Mesenchymal stem cell (in vitro differentiated cells and primary cell): ENCODE data around the gene ERC2.

Source experiments
- DNase-seq: peaks from one replicate; pipeline ENCODE4 v3.0.0-alpha.2; 2013
- H2AFZ ChIP-seq: one replicate; pipeline ENCODE4 v1.6.1; 2013; ENCODE audit warnings: low read depth, mild to moderate bottlenecking, control low read depth, inconsistent platforms, low read length, moderate library complexity
- H2AK5ac ChIP-seq: 2 replicates; pipeline ENCODE4 v1.6.1; 2013; ENCODE audit warnings: low read length, moderate library complexity, mild to moderate bottlenecking, inconsistent platforms; ENCODE audit not compliant: severe bottlenecking
- H2BK120ac ChIP-seq: one replicate; pipeline ENCODE4 v1.6.1; 2013; ENCODE audit warnings: low read depth, mild to moderate bottlenecking, inconsistent platforms, low read length, moderate library complexity
- H2BK12ac ChIP-seq, 2 experiments: one replicate each; pipeline ENCODE4 v1.6.1; 2013; ENCODE audit warnings: inconsistent platforms in 2 of 2, low read length in 2 of 2, mild to moderate bottlenecking in 2 of 2, moderate library complexity in 2 of 2, control low read depth in 1 of 2
- H2BK15ac ChIP-seq: one replicate; pipeline ENCODE4 v1.6.1; 2013; ENCODE audit warnings: mild to moderate bottlenecking, low read depth, inconsistent platforms; ENCODE audit not compliant: poor library complexity, severe bottlenecking
- H2BK5ac ChIP-seq: 2 replicates; pipeline ENCODE4 v1.6.1; 2013; ENCODE audit warnings: low read depth, mild to moderate bottlenecking, low read length, control low read depth, inconsistent platforms; ENCODE audit not compliant: poor library complexity, severe bottlenecking
- H3K14ac ChIP-seq, 2 experiments: one replicate each; pipeline ENCODE4 v1.6.1; 2013; ENCODE audit warnings: inconsistent platforms in 2 of 2, low read length in 2 of 2, control low read depth in 1 of 2, mild to moderate bottlenecking in 1 of 2, moderate library complexity in 1 of 2
- H3K18ac ChIP-seq, 2 experiments: one replicate each; pipeline ENCODE4 v1.6.1; 2013; ENCODE audit warnings: inconsistent platforms in 2 of 2, low read length in 2 of 2, control low read depth in 1 of 2, low read depth in 1 of 2, mild to moderate bottlenecking in 1 of 2
- H3K23ac ChIP-seq, 2 experiments: one replicate each; pipeline ENCODE4 v1.6.1; 2013; ENCODE audit warnings: inconsistent platforms in 2 of 2, low read length in 2 of 2, mild to moderate bottlenecking in 2 of 2, moderate library complexity in 2 of 2, control low read depth in 1 of 2
- H3K27ac ChIP-seq: 2 replicates; pipeline ENCODE4 v1.5.1; 2013; ENCODE audit warnings: mild to moderate bottlenecking, moderate library complexity, low read length, control low read depth, inconsistent platforms; ENCODE audit not compliant: poor library complexity, severe bottlenecking
- H3K27me3 ChIP-seq, 2 experiments: 2 replicates each; pipeline versions ENCODE4 v1.6.1 to v1.7.0; 2013; ENCODE audit warnings: low read length in 2 of 2, mild to moderate bottlenecking in 2 of 2, moderate library complexity in 2 of 2, control low read depth in 1 of 2, inconsistent platforms in 1 of 2; ENCODE audit not compliant: control insufficient read depth in 1 of 2, insufficient read depth in 1 of 2
- H3K36me3 ChIP-seq, 2 experiments: 2 replicates each; pipeline versions ENCODE4 v1.6.1 to v1.7.0; 2013; ENCODE audit warnings: low read length in 2 of 2, control low read depth in 1 of 2, inconsistent platforms in 1 of 2, low read depth in 1 of 2, mild to moderate bottlenecking in 1 of 2; ENCODE audit not compliant: insufficient read depth in 2 of 2, control insufficient read depth in 1 of 2
- H3K4ac ChIP-seq, 2 experiments: one replicate each; pipeline ENCODE4 v1.6.1; 2013; ENCODE audit warnings: inconsistent platforms in 2 of 2, low read length in 2 of 2, mild to moderate bottlenecking in 2 of 2, moderate library complexity in 2 of 2, control low read depth in 1 of 2, low read depth in 1 of 2
- H3K4me1 ChIP-seq: 2 replicates; pipeline ENCODE4 v1.6.1; 2013; ENCODE audit warnings: low read depth, low read length, control low read depth; ENCODE audit not compliant: control insufficient read depth, insufficient read depth
- H3K4me2 ChIP-seq: 2 replicates; pipeline ENCODE4 v1.6.1; 2013; ENCODE audit warnings: low read length, mild to moderate bottlenecking, inconsistent platforms; ENCODE audit not compliant: poor library complexity, severe bottlenecking
- H3K4me3 ChIP-seq, 2 experiments: 2 replicates each; pipeline versions ENCODE4 v1.5.1 to v1.7.0; 2013; ENCODE audit warnings: low read length in 2 of 2, mild to moderate bottlenecking in 2 of 2, control low read depth in 1 of 2, low read depth in 1 of 2; ENCODE audit not compliant: insufficient read depth in 1 of 2
- H3K79me1 ChIP-seq: replicated peaks from 2 replicates; pipeline ENCODE4 v1.6.1; 2013; ENCODE audit warnings: mild to moderate bottlenecking, control low read depth, low read length, inconsistent platforms; ENCODE audit not compliant: poor library complexity, severe bottlenecking
- H3K9ac ChIP-seq: 2 replicates; pipeline ENCODE4 v1.7.0; 2013; ENCODE audit warnings: mild to moderate bottlenecking, low read length, moderate library complexity
- H3K9me3 ChIP-seq: 2 replicates; pipeline ENCODE4 v1.7.0; 2013; ENCODE audit warnings: mild to moderate bottlenecking, low read length; ENCODE audit not compliant: control insufficient read depth
- H4K8ac ChIP-seq: one replicate; pipeline ENCODE4 v1.6.1; 2013; ENCODE audit warnings: inconsistent platforms, mild to moderate bottlenecking, low read length, moderate library complexity
- H4K91ac ChIP-seq: one replicate; pipeline ENCODE4 v1.6.1; 2013; ENCODE audit warnings: mild to moderate bottlenecking, low read length, inconsistent platforms
- WGBS: methylation state at CpG from one replicate; pipeline ENCODE4 v1.1.7; 2013; ENCODE audit warnings: mixed read lengths; 5-methylcytosine and 5-hydroxymethylcytosine counted together

Gene ERC2

DNA sequence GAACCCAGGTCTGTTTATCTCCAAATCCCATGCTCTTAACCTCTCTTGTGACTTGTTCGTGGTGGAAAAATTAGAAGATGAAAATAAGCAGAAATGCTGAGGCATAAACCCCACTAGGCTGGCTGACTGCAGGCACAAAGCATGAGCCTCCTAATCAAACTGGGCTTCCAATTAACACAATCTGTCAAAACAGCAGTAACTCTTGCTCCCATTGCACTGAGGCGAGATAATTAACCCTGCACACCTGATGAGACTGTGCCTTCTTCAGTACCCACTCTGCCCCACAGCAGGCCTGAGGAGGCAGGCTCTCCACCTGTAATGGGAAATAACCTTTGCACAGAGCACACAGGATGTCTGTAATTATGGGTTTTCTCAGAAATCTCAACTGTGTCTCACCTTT, 696.8 kb downstream of the ERC2 start:
- H3K4me3 ChIP-seq: no peak overlapping the region
- no peak overlapping the region for H3K4me2 ChIP-seq
- no peak overlapping the region for H3K27ac ChIP-seq
- no peak overlapping the region for H2AK5ac ChIP-seq
- no peaks in the 10 kb centered on the region for H3K4me1 ChIP-seq
- no peak overlapping the region for H3K9ac ChIP-seq
- H3K14ac ChIP-seq: no peak overlapping the region
- H4K8ac ChIP-seq: peak overlapping the region; percentile 23
- no peak overlapping the region for H2BK12ac ChIP-seq
- H3K27me3 ChIP-seq: no peaks in the 10 kb centered on the region
- H2BK5ac ChIP-seq: no peak overlapping the region
- no peak for DNase-seq
- H3K36me3 ChIP-seq: no peaks in the 10 kb centered on the region
- H3K79me1 ChIP-seq: no peaks in the 10 kb centered on the region
- H3K4ac ChIP-seq: no peak overlapping the region
- H3K9me3 ChIP-seq: no peaks in the 10 kb centered on the region
- no peak overlapping the region for H2BK15ac ChIP-seq
- peak overlapping the region; percentile 39 for H4K91ac ChIP-seq
- H2AFZ ChIP-seq: no peak overlapping the region
- WGBS: 100% methylated on average over 2 of the region's 2 CpGs
- no peak overlapping the region for H3K23ac ChIP-seq
- no peak overlapping the region for H3K18ac ChIP-seq
- H2BK120ac ChIP-seq: no peak overlapping the region

DNA sequence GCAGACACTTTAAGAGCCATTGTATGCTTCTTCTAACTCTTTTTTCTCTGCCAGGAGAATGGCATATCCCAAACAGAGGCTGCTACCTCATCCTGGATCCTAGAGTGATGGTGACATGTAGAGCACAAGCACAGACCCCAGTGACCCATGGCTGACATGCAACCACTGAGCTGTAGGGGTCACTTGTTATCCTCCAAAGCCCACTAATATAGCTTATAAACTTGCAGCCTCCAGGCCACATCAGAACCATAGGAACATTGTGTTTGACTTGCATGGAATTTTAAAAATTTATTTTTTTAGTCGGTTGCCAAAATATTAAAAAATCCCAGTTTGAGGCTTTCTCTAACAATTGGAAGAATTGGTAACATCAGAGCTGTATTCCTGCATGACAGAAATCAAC, 698.2 kb downstream of the ERC2 start:
- no peak overlapping the region for H3K18ac ChIP-seq
- no peak overlapping the region for H3K27ac ChIP-seq
- no peak overlapping the region for H2BK120ac ChIP-seq
- no peak overlapping the region for H2BK5ac ChIP-seq
- 86% methylated on average over 1 of the region's 1 CpG for WGBS
- no peak for DNase-seq
- no peaks in the 10 kb centered on the region for H3K27me3 ChIP-seq
- H3K4me2 ChIP-seq: no peak overlapping the region
- H2BK15ac ChIP-seq: no peak overlapping the region
- no peak overlapping the region for H3K4me3 ChIP-seq
- no peak overlapping the region for H2AFZ ChIP-seq
- no peak overlapping the region for H2BK12ac ChIP-seq
- H3K14ac ChIP-seq: no peak overlapping the region
- H3K9ac ChIP-seq: no peak overlapping the region
- H3K23ac ChIP-seq: no peak overlapping the region
- H4K91ac ChIP-seq: no peak overlapping the region
- H2AK5ac ChIP-seq: no peak overlapping the region
- H3K9me3 ChIP-seq: no peaks in the 10 kb centered on the region
- no peaks in the 10 kb centered on the region for H3K36me3 ChIP-seq
- H3K4ac ChIP-seq: no peak overlapping the region
- H3K79me1 ChIP-seq: no peaks in the 10 kb centered on the region
- no peak overlapping the region for H4K8ac ChIP-seq
- H3K4me1 ChIP-seq: no peaks in the 10 kb centered on the region

DNA sequence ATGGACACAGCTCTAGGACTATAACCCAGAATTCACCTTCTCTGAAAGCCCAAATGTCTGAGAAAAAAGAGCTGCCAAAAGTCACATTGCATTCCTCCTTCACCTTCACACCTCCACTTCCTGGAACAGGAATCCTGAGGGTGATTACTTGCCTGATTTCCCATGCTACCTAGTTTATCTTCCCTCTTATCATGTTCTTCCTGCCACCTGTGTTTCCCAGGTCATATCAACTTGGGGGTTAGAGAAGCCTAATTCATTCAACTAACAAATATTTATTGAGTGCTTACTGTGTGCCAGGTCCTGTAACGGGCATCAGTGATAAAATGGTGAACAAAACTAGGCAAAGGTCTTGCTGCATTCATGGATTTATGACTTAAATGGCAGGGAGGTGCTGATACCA, 701.5 kb downstream of the ERC2 start:
- no peak overlapping the region for H4K91ac ChIP-seq
- H3K4me3 ChIP-seq: no peak overlapping the region
- no peak overlapping the region for H2AK5ac ChIP-seq
- H4K8ac ChIP-seq: no peak overlapping the region
- H3K27me3 ChIP-seq: no peaks in the 10 kb centered on the region
- no peaks in the 10 kb centered on the region for H3K79me1 ChIP-seq
- H3K27ac ChIP-seq: no peak overlapping the region
- DNase-seq: no peak
- H2BK12ac ChIP-seq: no peak overlapping the region
- 59% methylated on average over 1 of the region's 1 CpG for WGBS
- H2BK15ac ChIP-seq: no peak overlapping the region
- no peak overlapping the region for H3K9ac ChIP-seq
- no peak overlapping the region for H2BK5ac ChIP-seq
- H3K18ac ChIP-seq: no peak overlapping the region
- no peak overlapping the region for H2AFZ ChIP-seq
- no peak overlapping the region for H2BK120ac ChIP-seq
- no peaks in the 10 kb centered on the region for H3K36me3 ChIP-seq
- no peak overlapping the region for H3K23ac ChIP-seq
- H3K4ac ChIP-seq: no peak overlapping the region
- no peaks in the 10 kb centered on the region for H3K4me1 ChIP-seq
- H3K14ac ChIP-seq: no peak overlapping the region
- no peak overlapping the region for H3K4me2 ChIP-seq
- no peaks in the 10 kb centered on the region for H3K9me3 ChIP-seq

DNA sequence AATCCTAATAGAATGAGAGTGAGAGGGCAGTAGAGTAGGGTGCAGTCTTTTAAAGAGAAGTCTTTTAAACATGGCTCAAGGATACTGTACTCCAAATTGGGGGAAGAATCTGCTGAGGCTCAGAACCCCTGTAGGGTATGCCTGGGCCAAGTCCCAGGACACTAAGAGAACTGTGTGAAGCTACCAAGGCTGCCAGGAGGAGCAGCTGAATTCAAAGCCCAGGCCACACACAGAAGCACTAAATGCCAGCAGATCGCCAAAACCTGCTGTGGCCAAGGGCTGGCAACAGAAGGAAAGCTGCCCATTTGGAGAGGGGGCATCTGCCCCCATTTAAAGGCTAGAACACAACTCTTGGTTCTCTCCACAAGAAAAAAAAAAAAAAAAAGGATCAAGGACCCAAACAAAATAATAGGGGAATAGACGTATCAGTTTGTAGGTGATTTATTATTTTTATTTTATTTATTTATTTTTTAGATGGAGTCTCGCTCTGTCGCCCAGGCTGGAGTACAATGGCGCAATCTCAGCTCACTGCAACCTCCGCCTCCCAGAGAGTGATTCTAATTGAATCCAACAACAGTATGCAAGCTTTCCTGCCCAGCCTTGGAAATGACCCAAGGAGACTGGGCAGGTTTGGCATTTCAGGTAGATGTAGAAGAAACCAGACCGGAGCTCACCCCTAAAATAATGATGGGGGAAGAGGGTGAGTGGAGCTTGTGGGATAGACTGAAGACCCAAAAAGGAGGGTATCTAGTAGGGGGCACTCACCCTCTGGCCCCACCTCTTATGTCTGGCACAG, 702.2 kb downstream of the ERC2 start:
- no peak overlapping the region for H2BK5ac ChIP-seq
- H2BK120ac ChIP-seq: no peak overlapping the region
- H3K14ac ChIP-seq: no peak overlapping the region
- no peak overlapping the region for H3K27ac ChIP-seq
- H4K8ac ChIP-seq: no peak overlapping the region
- no peaks in the 10 kb centered on the region for H3K79me1 ChIP-seq
- H2BK15ac ChIP-seq: no peak overlapping the region
- H3K23ac ChIP-seq: no peak overlapping the region
- no peaks in the 10 kb centered on the region for H3K36me3 ChIP-seq
- H2AFZ ChIP-seq: no peak overlapping the region
- no peak overlapping the region for H3K4me3 ChIP-seq
- H3K4me1 ChIP-seq: no peaks in the 10 kb centered on the region
- H2BK12ac ChIP-seq: no peak overlapping the region
- no peak overlapping the region for H3K4me2 ChIP-seq
- H2AK5ac ChIP-seq: no peak overlapping the region
- no peak for DNase-seq
- H3K9ac ChIP-seq: no peak overlapping the region
- H3K18ac ChIP-seq: no peak overlapping the region
- H3K9me3 ChIP-seq: no peaks in the 10 kb centered on the region
- 100% methylated on average over 4 of the region's 7 CpGs for WGBS
- no peak overlapping the region for H3K4ac ChIP-seq
- no peak overlapping the region for H4K91ac ChIP-seq
- H3K27me3 ChIP-seq: no peaks in the 10 kb centered on the region
